ENCODE results near the gene CCDC102B. TPM values are rescaled to one million over a fixed set of nuclear protein-coding genes. Genes with fewer than 3 reads are reported as not detected.

CCDC102B gene
- total RNA-seq, 1 experiment from 2014 or later, result 0.92 TPM

- BruUV-seq (replicated peaks), result no TSS peak
- Histone ChIP-seq H3K36me3 (ENCODE audit: control insufficient read depth, insufficient read depth, low read length) (no peaks in the 10 kb centered on the region), H3K27me3 (ENCODE audit: control insufficient read depth, insufficient read depth, low read length) (no peaks in the 10 kb centered on the region), H3K4me1 (ENCODE audit: control insufficient read depth, insufficient read depth, low read length) (no peaks in the 10 kb centered on the region), H3K27ac (ENCODE audit: low read length) (no peak overlapping the region), H3K9me3 (ENCODE audit: control insufficient read depth, insufficient read depth, low read depth, low read length) (no peaks in the 10 kb centered on the region), H3K4me3 (ENCODE audit: low read depth in 2 of 2, low read length in 2 of 2) (no peak overlapping the region)
- no peak for TF ChIP-seq POLR2AphosphoS5 (IDR thresholded peaks at IDR 0.05; ENCODE audit: low read depth, low read length)
- no peak for TF ChIP-seq SIN3A (IDR thresholded peaks at IDR 0.05; ENCODE audit: borderline replicate concordance, insufficient read depth, low read depth, low read length)
- TF ChIP-seq CTCF (IDR thresholded peaks at IDR 0.05), result no peak
- no peak for TF ChIP-seq REST (IDR thresholded peaks at IDR 0.05; ENCODE audit: insufficient read depth in 1 of 2, low read depth in 2 of 2, low read length in 1 of 2)
- no peak for TF ChIP-seq TCF7L2 (IDR thresholded peaks at IDR 0.05; ENCODE audit: low read depth, low read length)
- ChIA-PET CTCF (no interaction called here), POLR2A (no interaction called here)
- DNase-seq (ENCODE audit: low read depth, low spot score) (no peak), ATAC-seq (no peak)
- in situ Hi-C loops (cut with HindIII; ENCODE audit: low pct_unique_long_range_greater_than_20kb, low sequenced_read_pairs) (no loop called here), intact Hi-C loops (cut with micrococcal nuclease; ENCODE audit: unreplicated experiment) (no loop called here)
Measured at GRCh38 chr18:68962623-68963022, 164.7 kb downstream of the CCDC102B start.

- DNase-seq (ENCODE audit: low read depth, low spot score), result no peak
- Histone ChIP-seq H3K27ac (ENCODE audit: low read length) (no peak overlapping the region), H3K27me3 (ENCODE audit: control insufficient read depth, insufficient read depth, low read length) (no peaks in the 10 kb centered on the region), H3K4me3 (ENCODE audit: low read depth in 2 of 2, low read length in 2 of 2) (no peak overlapping the region), H3K36me3 (ENCODE audit: control insufficient read depth, insufficient read depth, low read length) (no peaks in the 10 kb centered on the region), H3K4me1 (ENCODE audit: control insufficient read depth, insufficient read depth, low read length) (no peaks in the 10 kb centered on the region), H3K9me3 (ENCODE audit: control insufficient read depth, insufficient read depth, low read depth, low read length) (no peaks in the 10 kb centered on the region)
- CTCF ChIA-PET, result no interaction called here
- intact Hi-C loops (cut with micrococcal nuclease; ENCODE audit: unreplicated experiment) (no loop called here), in situ Hi-C loops (cut with HindIII; ENCODE audit: low pct_unique_long_range_greater_than_20kb, low sequenced_read_pairs) (no loop called here)
- no peak for TF ChIP-seq TCF7L2 (IDR thresholded peaks at IDR 0.05; ENCODE audit: low read depth, low read length)
- TF ChIP-seq CTCF (IDR thresholded peaks at IDR 0.05), result no peak
- no peak for TF ChIP-seq POLR2AphosphoS5 (IDR thresholded peaks at IDR 0.05; ENCODE audit: low read depth, low read length)
- no peak for TF ChIP-seq REST (IDR thresholded peaks at IDR 0.05; ENCODE audit: insufficient read depth in 1 of 2, low read depth in 2 of 2, low read length in 1 of 2)
- TF ChIP-seq SIN3A (IDR thresholded peaks at IDR 0.05; ENCODE audit: borderline replicate concordance, insufficient read depth, low read depth, low read length), result no peak
- ATAC-seq, result no peak
- no TSS peak for BruUV-seq (replicated peaks)
- POLR2A ChIA-PET, result no interaction called here
Measured at GRCh38 chr18:68965817-68966216, 167.9 kb downstream of the CCDC102B start.

Data from Panc1 (cell line).